SK-N-MC (cell line): ENCODE measurements around the gene RBBP5.

ENCODE experiments used
- EZH2 ChIP-seq: fragments of 200-600 bp; sonication (generic); IDR thresholded peaks from one replicate; pipeline ENCODE4 v1.6.1; 2017; ENCODE audit warnings: antibody characterized with exemption
- POLR2AphosphoS5 ChIP-seq: IDR thresholded peaks from 2 replicates; pipeline ENCODE4 v1.6.1; 2012; ENCODE audit warnings: mild to moderate bottlenecking, low read depth, low read length, borderline replicate concordance

DNA sequence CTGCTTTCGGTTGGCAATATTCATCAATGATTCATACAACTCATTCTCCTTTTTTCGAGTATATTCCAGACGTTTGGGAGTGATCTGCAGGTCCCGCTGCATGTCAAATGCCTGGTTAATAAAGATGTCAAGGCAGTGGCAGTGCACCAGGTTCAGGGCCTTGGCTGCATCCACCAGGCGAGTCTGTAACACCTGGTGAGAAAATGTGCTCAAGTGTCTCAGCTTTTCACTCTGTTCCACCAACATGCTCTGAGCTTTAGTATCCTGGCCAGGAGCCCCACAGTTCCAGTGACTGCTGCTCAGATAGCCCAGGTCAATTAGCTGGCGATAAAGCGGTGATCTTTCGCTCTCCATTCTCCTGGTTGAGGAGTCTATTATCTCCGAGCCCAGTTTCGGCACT is 47.5 kb upstream of the RBBP5 start:
- TF ChIP-seq POLR2AphosphoS5: no peak
- TF ChIP-seq EZH2: no peak
